Skin of body (tissue), 2 donors: ENCODE data around the gene CAV1. TPM values are rescaled to one million over a fixed set of nuclear protein-coding genes. Genes with fewer than 3 reads are reported as not detected.
A peak's percentile ranks its signal among the peaks of the same experiment; 100 is the strongest.
"Not testable (repeated sequence)": the region's sequence is repeated elsewhere in the genome, so short reads cannot be mapped to it uniquely, and the experiment has no call there.

Experiments used
- DNase-seq: peaks from one replicate; lab custom pipeline; 2025; lab: John Stamatoyannopoulos, UW
- total RNA-seq: library from RNA; depleted of rRNA; stranded (reverse); fragments of >200 nt; gene quantifications from one replicate; pipeline ENCODE4 v1.2.3, GENCODE V29; 2014

The CAV1 gene
- total RNA-seq, result 243 TPM

- DNase-seq, result peak; percentile 83
Observed at GRCh38 chr7:116524609-116525297, at the start of gene CAV1. CAV1 (plus strand) TSS chr7:116525036; CDS start chr7:116525063, 27 bp downstream.

- no peak for DNase-seq
Observed at GRCh38 chr7:116477625-116478024, 47.2 kb upstream of the CAV1 start.

- no peak for DNase-seq
Observed at GRCh38 chr7:116478834-116479233, 46.0 kb upstream of the CAV1 start.

GRCh38 chr7:116483271-116483942 is 41.4 kb upstream of the CAV1 start:
- no peak for DNase-seq

GRCh38 chr7:116484389-116484788 is 40.4 kb upstream of the CAV1 start:
- not testable (repeated sequence) for DNase-seq

- no peak for DNase-seq
Observed at GRCh38 chr7:116487907-116488521, 36.8 kb upstream of the CAV1 start.

GRCh38 chr7:116490351-116490750 is 34.5 kb upstream of the CAV1 start:
- no peak for DNase-seq

GRCh38 chr7:116491887-116492653 is 32.8 kb upstream of the CAV1 start:
- DNase-seq, result peak; percentile 19

- no peak for DNase-seq
Observed at GRCh38 chr7:116492654-116493109, 32.2 kb upstream of the CAV1 start.

- peak; percentile 33 for DNase-seq
Observed at GRCh38 chr7:116493449-116493848, 31.4 kb upstream of the CAV1 start.

GRCh38 chr7:116494472-116494871 is 30.4 kb upstream of the CAV1 start:
- DNase-seq, result no peak

GRCh38 chr7:116495736-116496135 is 29.1 kb upstream of the CAV1 start:
- no peak for DNase-seq

GRCh38 chr7:116496653-116497052 is 28.2 kb upstream of the CAV1 start:
- no peak for DNase-seq

GRCh38 chr7:116497708-116498107 is 27.1 kb upstream of the CAV1 start:
- DNase-seq, result no peak

GRCh38 chr7:116499168-116500077 is 25.4 kb upstream of the CAV1 start, which contains the start of gene CAV2:
CAV2 (plus strand) TSS chr7:116499738; CDS start chr7:116499782, 44 bp downstream.
- peak; percentile 44 for DNase-seq

- no peak for DNase-seq
Observed at GRCh38 chr7:116500078-116500853, 24.6 kb upstream of the CAV1 start.

GRCh38 chr7:116501425-116502167 is 23.2 kb upstream of the CAV1 start:
- no peak for DNase-seq

- no peak for DNase-seq
Observed at GRCh38 chr7:116502201-116503096, 22.4 kb upstream of the CAV1 start.
